NT2/D1 (cell line): ENCODE results near the gene BHLHA15.

Experiments
- YY1 ChIP-seq: IDR thresholded peaks from 2 replicates; pipeline ENCODE4 v1.6.1; 2011; ENCODE audit not compliant: insufficient read length, insufficient read depth
- ZNF274 ChIP-seq: IDR thresholded peaks from 2 replicates; pipeline ENCODE4 v1.6.1; 2011; ENCODE audit warnings: mild to moderate bottlenecking, low read depth, low read length

DNA sequence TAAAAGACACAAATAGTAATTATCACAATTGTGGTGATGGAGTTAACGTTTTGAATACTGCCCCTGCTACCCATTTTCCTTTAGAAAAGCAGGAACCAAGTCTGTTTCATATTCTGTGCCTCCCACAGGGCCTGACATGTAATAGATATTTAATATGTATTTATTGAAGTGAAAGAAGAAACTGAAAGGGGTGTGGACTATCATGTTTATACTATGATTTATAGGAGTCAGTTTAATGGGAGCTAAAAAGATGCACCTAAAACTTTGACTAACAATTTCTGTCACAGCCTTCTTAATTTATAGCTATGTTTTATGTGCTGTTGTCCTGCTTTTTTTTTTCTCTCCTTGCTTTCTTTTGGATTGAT is 24.1 kb upstream of the BHLHA15 start:
- TF ChIP-seq YY1, result no peak
- TF ChIP-seq ZNF274, result no peak
